Epithelial cell of esophagus (primary cell): ENCODE measurements around the gene OGDHL.

Source experiments
- DNase-seq: peaks from one replicate; pipeline ENCODE4 v3.0.0; 2010; ENCODE audit warnings: low read depth
- H3K4me3 ChIP-seq: 2 replicates; pipeline ENCODE4 v1.5.1; 2011; ENCODE audit warnings: mild to moderate bottlenecking, low read length, control low read depth
- TF ChIP-seq, protein P1 (sequence below): IDR thresholded peaks from 2 replicates; pipeline ENCODE4 v1.5.1; 2011; ENCODE audit warnings: low read depth, mild to moderate bottlenecking, low read length, control low read depth, inconsistent platforms; ENCODE audit not compliant: insufficient read depth; ENCODE audit errors: missing control alignments

The OGDHL gene

DNA sequence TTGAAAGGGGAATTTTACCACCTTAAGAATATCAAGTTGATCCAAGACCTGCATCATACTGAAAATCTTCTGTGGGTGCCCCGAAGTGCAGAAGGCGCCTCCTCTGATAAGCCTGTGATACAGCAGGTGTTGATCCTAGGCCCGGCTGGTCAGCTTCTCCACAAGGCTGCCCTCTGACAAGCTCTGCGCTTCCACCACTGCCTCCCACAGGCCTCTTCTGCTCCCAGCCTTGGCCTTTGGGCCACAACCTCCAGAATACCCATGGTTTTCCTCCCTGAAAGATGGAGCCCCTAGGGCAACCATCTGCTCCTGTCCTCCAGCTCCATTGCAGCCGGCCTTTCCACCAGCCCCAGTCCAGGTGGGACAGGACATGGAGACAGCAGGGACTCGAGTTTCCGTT is 5.6 kb upstream of the OGDHL start:
- H3K4me3 ChIP-seq = no peak overlapping the region
- DNase-seq = no peak
- TF ChIP-seq, protein P1, sequence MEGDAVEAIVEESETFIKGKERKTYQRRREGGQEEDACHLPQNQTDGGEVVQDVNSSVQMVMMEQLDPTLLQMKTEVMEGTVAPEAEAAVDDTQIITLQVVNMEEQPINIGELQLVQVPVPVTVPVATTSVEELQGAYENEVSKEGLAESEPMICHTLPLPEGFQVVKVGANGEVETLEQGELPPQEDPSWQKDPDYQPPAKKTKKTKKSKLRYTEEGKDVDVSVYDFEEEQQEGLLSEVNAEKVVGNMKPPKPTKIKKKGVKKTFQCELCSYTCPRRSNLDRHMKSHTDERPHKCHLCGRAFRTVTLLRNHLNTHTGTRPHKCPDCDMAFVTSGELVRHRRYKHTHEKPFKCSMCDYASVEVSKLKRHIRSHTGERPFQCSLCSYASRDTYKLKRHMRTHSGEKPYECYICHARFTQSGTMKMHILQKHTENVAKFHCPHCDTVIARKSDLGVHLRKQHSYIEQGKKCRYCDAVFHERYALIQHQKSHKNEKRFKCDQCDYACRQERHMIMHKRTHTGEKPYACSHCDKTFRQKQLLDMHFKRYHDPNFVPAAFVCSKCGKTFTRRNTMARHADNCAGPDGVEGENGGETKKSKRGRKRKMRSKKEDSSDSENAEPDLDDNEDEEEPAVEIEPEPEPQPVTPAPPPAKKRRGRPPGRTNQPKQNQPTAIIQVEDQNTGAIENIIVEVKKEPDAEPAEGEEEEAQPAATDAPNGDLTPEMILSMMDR = no peak

DNA sequence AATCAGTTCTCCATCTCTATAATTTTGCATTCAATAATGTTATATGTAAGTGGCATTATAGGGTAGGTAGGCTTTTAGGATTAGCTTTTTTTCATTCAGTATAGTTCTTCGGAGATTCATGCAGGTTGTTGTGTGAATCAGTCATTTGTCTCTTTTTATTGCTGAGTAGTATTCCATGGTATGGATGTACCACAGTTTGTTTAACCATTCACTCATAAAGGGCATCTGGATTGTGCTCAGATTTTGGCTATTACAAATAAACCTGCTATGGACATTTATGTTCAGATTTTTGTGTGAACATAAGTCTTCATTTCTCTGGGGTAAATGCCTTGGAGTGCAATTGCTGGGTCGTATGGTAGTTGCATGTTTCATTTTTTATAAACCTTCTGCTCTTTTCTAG is 4.4 kb upstream of the OGDHL start:
- TF ChIP-seq, protein P1 = no peak
- no peak for DNase-seq
- H3K4me3 ChIP-seq = no peak overlapping the region

DNA sequence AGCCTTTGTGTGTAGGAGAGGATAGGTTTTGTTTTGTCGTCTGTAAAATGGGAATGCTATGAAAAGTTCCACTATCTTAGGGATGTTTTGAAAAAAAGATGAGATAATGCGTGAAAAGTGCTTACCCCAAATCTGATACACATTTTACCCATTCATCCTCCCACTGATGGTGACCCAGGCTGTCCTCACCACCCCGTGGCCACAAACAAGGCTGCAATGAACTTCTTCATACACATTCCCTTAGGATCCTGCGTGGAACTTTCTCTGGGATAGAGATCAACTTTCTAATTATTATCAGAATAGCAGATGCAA is 399 bp upstream of the OGDHL start:
- no peak overlapping the region for H3K4me3 ChIP-seq
- TF ChIP-seq, protein P1 = no peak
- DNase-seq = no peak

DNA sequence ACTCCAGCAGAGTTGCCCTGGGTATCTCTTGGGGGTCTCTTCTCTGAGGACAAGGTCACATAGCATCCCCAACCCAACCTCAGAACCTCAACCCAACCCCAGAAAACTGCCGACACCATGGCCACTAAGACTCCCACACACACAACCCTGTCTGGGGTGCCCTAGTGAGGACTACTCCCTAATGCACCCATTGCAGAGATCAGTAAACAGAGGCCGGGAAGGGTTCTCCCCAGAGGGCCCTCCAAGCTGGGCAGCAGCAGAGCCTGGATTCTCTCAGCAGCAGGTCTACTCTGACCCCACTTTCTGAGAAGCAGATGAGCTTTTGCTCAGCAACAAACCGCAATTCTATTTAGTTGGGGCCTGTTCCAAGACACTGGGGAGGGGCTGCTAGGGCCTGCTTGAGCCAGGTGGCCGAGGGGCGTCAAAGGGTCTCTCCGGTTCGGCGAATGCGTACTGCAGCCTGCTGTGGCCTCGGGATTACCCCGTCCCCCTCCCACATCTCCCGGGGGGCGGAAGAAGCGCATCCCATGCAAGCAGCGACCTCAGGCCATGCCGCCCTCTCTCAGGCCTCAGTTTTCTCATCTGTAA is 828 bp downstream of the OGDHL start:
- H3K4me3 ChIP-seq = no peak overlapping the region
- TF ChIP-seq, protein P1 = no peak
- no peak for DNase-seq

DNA sequence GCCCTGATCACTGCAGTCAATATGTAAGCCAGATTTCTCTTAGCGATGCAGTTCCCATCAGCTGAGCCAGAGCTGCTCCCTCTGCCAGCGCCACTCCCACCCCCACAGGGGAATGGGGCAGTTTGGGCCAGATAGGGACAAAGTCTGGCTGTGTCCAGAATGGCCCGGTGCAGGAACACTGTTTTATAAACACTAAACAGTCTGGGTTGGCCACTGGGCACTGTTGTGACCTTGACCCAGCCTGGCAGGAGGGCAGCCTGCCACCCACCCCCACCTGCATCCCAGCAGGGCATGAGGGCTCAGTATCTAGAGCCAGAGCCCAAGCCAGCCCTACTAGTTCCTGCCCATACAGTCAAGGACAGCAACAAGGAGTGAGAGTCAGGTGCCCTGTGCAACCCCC is 1.3 kb downstream of the OGDHL start:
- H3K4me3 ChIP-seq = no peak overlapping the region
- TF ChIP-seq, protein P1 = no peak
- no peak for DNase-seq

DNA sequence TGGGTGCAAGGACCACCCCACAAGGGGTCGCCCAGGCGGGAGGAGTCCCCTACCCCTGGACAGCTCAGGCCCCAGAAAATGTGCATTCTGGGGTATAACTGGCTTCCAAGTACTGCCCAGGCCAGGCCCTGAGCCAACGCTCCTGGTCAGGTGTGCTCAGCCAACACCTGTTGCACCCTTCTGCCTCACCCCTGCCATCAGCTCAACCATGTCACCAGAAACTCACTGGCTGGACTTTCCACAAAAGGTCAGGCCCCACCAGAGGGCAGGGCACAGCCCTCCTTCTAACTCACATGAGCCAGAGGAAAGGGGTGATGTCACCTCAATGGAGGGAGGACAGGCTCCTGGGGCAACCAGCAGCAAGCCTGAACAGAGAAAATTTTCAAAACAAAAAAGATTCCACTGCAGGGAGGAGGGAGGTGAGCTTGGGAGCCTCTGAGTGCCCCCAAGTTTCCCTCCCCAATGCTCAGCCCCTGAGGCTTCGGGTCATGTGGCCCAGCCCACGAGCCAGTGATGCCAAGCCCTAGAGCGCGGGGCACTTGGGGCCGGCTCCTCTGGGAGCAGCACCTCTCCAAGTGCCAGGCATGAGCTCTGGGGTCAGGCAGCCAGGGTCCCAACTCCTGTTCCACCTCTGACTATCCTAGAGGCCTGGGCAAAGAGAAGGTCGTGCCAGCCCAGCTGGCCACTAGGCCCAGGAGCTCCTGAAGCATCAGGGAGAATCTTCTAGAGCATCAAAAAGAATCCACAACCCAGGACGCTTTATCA is 2.2 kb downstream of the OGDHL start:
- no peak overlapping the region for H3K4me3 ChIP-seq
- TF ChIP-seq, protein P1 = no peak
- DNase-seq = no peak

DNA sequence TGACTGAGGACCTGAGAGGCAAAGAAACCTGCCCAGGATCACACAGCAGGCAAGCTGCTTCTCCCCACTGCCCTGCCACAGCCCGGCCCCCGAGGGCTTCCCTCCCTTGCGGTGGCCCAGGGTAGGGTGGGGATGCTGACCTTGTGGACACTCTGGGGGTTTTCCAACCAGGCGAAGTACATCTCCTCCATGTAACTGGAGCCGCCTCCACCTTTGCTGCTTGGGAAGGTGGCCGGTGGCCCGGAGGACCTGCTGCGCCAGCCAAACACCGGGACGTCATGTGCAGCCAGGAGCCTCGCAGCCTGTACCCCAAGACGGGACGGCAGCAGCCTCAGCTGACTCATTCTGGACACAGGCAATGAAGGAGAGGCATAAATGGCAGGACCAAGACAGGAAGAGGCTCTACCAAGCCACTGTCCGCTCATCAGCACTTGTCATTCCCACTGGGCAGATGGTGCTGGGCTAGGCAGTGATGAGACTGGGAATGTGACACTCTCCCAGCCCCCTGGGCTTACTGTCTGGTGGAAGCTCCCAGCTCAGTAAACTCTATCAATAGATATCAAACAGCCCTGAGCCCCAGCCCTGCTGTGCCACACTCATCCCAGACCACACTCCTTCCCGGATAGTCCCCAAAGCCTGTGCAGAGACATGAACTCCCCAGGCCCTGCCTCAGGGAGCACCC is 3.7 kb downstream of the OGDHL start:
- no peak for DNase-seq
- TF ChIP-seq, protein P1 = no peak
- H3K4me3 ChIP-seq = no peak overlapping the region
